ENCODE measurements around the gene TOP1.

Gene TOP1

GRCh38 chr20:41170386-41171105 is 141.9 kb downstream of the TOP1 start:
- DNase-seq: no peak

DNA sequence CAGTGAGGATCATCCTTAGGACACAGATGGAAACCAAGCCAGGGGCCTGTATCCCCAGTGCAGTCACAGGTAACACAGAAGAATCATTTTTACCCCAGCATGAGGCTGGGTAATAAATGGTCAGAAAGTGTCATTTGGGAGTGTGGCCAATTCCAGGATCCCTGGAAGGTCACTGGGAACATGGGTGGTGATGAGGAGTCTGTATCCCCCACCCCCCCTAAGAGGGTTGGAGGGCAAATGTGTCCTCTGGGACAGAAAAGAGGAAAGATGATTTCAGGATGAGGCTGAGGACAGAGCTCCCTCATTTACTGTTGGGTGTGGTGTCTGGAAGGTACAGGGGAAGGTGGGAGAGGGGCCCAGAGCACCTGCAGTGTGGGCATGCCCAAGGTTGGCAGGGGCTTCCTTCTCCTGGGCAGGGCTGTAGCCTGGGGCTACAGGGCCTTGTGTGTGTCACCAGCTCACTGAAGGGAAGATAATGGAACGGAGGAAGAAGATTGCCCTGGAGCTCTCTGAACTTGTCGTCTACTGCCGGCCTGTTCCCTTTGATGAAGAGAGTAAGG is 143.2 kb downstream of the TOP1 start:
- DNase-seq: no peak

DNA sequence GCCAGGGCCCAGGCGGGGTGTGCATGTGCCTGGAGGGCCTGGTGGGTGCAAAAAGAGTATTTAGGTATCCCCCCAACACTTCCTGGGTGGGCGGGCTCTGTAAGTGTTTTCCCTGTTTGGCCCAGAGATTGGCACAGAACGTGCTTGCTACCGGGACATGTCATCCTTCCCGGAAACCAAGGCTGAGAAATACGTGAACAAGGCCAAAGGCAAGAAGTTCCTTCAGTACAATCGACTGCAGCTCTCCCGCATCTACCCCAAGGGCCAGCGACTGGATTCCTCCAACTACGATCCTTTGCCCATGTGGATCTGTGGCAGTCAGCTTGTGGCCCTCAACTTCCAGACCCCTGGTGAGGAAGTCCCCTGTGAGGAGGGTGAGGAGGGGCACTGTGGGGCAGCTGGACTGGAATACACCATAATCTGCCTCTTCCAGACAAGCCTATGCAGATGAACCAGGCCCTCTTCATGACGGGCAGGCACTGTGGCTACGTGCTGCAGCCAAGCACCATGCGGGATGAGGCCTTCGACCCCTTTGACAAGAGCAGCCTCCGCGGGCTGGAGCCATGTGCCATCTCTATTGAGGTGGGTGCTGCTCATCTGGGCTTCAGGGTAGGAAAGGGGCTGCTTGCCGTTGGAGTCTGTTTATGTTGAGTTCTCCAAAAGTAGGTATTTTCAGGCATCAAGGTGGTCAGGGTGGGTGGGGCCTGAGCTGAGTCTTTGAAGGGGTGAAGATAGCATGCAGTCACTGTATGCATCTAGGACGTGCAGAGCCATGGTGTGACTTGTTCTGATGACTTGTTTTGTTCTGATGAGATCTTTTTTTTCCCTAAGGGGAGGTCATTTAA is 143.9 kb downstream of the TOP1 start:
- no peak for DNase-seq

GRCh38 chr20:41173161-41173721 is 144.6 kb downstream of the TOP1 start:
- DNase-seq: no peak

GRCh38 chr20:41173791-41174341 is 145.2 kb downstream of the TOP1 start:
- no peak for DNase-seq
